Effector CD8-positive, alpha-beta T cell (primary cell): Measurements from ENCODE around the gene CPSF7.

Source experiments
- DNase-seq: peaks from one replicate; lab custom pipeline; 2025; lab: John Stamatoyannopoulos, UW

The CPSF7 gene

GRCh38 chr11:61357233-61357893 is 72.4 kb downstream of the CPSF7 start:
- no peak for DNase-seq

GRCh38 chr11:61356706-61357105 is 73.1 kb downstream of the CPSF7 start:
- no peak for DNase-seq

DNA sequence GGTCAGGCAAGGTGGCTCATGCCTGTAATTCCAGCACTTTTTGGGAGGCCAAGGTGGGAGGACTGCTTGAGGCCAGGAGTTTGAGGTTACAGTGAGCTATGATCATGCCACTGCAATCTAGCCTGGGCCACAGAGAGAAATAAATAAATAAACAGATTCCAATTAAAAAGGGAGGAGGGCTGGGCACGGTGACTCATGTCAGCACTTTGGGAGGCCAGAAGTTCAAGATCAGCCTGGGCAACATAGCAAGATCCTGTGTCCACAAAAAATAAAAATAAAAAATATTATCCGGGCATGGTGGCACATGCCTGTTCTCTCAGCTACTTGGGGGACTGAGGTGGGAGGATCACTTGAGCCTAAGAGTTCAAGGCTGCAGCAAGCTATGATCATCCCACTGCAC is 75.6 kb downstream of the CPSF7 start:
- no peak for DNase-seq

DNA sequence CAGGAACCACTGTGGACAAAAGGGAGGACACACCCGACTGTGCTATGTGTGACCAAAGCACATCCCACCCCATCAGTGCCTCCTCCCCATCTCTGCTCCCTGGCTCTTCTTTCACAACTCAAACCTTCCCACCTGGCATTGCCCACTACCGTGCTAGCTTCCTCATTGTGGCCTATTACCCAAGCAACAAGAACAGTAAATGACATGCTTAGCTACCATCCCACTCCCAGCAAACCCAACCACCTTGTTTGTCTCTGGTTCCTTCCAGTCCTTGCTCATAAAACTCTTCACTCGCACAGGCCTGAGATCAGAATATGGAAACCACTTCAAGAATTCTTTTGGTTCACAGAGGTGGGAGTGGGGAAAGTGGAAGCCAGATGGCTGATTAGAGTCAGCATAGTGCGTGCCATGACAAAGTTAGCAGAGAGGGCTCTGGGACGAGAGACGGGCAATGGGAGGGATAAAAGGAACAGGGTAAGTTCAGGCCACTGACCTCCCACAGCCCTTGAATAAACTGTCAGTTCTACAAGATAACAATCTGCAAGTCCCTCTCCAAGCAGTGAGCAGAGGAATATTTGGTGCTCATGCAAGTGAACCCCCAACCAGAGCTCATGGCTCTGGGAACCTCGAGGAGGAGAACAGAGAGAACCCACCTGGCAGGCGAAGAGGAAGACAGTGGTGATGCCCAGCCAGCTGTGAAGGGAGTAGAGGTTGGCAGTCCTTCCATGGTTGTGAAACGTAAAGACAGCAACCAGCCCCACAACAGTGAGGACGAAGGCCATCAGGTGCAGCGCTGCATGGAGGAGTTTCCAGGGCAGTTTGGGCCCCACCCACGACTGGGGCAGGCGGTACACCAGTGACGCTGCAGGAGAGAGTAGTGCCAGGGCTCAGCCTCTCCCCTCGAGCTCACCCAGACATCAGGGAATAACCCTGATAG is 76.4 kb downstream of the CPSF7 start:
- no peak for DNase-seq
